Activated gamma-delta T cell treated with Interleukin-2 at 50 U/mL for 16 hours (primary cell): ENCODE data around the gene MICAL3.
"Not testable (repeated sequence)": the region's sequence is repeated elsewhere in the genome, so short reads cannot be mapped to it uniquely, and the experiment has no call there.

Experiments
- DNase-seq: peaks from one replicate; pipeline ENCODE4 v3.0.0-alpha.2; 2020

Gene MICAL3

DNA sequence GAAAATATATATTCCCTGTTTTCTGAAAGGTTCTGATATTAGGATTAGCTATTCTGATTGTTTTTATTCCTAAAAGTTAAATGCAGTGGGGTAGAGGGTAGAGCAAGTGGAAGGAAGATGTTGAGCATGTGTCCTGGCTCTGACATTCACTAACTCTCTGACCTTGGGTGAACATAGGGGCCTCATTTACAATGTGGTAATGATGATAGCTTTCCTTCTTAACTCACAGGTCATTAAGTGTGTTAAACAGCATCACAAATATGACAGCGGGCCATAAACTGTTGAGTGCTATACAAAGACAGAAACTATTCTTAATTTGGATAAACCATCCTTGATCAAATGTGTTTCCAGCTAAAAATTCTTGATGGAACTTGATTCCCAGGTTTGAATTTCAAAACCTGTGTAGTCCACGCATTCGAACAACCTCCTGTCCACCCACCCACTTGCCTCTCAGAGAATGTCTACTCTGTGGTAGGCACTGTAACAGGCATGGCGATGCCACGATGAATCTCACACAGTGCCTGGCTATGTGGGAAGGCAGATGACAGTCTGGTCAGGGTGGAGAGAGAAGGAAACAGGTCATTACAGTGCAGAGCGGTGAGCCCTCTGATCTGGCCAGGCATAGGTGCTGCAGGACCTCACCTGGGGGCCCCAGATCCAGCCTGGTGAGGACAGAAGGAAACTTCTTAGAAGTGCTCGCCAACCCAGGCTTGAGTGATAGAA, 34.2 kb upstream of the MICAL3 start:
- no peak for DNase-seq

DNA sequence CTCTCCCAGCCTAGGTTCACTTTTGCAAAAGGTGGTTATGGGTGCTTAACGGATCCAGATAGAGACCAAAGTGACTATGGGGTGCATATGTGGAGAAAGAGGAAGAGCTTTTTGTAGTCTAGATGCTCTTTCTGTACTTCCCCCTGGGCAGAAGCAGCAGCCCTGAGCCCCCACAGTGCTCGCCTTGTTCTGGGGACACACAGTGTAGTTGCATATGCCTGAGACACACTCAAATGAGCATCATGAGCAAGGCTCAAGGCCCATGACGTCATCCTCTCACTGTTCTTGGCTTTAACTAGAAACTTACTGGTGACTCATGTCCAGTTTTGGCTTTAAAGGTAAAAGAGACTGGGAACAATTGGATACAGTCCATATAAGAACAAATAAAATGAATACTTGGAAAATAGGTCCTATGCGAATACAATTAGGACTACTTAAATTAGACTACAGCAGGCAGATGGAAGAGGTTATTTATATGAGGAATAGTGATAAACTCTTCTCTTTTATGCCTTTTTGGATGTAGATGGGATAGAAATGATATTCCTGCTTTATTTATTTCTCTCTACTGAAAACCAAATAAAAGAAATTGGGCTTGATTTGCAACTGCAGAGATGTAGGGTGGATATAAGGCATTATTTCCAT, 33.3 kb upstream of the MICAL3 start:
- DNase-seq, result no peak

DNA sequence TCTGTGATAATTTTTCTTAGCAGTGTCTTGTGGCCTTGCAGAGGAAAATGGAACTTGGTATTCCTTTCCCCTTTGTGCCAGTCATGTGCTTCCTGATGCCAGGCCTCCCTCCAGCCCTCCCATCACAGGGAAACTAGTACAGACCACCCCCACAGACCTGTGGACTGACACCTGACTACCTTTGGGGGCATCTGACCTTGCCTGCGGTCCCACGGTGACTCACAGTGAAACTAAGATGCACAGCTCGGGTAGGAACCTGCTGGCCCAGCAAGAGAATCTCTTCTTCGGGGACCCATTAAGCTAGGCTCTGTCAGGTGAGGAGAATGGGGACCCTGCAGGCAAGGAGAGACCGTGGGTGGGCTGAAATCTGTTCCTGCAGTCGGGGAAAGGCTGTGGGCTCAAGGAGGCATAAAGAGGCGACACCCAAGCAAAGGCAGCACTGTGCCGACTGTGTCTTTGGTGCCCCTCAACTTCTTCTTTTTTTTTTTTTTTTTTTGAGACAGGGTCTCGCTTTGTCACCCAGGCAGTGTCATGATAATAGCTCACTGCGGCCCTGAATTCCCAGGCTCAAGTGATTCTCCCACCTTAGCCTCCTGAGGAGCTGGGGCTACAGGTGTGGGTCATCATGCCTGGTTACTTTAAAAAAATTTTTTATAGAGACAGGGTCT, 32.6 kb upstream of the MICAL3 start:
- DNase-seq, result no peak

DNA sequence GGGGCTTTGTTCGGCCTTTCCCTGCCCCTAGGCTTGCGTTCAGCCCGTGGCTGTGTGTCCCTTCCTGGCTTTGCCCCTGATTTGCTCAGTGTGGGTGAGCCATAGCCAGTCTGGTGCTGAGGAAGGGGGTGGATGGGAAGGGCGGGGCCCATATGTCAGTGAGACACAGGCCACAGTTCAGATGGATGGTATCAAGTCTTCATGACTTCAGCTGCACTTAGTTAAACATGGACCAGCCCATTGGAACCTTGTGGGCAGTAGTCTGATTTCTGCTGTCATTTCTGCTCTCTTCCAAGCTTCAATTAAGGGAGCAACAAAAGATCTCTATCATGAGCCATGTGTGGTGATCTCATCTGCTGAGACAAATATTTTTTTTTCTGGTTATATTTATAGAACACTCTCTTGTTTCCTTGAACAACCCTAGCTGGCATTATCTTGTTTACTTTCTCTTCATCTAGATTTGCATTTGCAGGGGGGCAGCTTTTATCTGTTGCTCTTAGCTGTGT, 31.9 kb upstream of the MICAL3 start:
- no peak for DNase-seq

DNA sequence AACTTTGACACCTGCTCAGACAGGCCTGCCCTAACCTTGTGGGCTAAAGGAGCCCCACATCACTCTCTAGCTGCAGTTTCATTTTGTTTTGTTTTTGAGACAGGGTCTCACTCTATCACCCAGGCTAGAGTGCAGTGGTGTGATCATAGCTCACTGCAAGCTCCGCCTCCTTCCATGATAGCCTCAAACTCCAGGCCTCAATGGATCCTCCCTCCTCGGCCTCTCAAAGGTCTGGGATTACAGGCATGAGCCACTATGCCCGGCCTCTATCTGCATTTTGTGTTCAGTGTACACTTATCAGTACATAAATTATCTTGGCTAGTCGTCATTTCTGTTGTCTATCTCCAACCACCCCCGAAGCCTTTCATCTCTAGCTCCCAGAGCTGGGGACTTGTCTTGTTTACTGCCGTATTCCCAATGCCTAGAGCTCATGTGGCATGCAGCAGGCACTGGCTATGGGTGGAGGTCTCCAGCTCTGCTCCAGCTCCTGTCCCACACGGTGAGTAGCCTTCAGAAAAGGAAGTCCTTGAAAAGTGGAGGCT, 31.3 kb upstream of the MICAL3 start:
- DNase-seq, result no peak

DNA sequence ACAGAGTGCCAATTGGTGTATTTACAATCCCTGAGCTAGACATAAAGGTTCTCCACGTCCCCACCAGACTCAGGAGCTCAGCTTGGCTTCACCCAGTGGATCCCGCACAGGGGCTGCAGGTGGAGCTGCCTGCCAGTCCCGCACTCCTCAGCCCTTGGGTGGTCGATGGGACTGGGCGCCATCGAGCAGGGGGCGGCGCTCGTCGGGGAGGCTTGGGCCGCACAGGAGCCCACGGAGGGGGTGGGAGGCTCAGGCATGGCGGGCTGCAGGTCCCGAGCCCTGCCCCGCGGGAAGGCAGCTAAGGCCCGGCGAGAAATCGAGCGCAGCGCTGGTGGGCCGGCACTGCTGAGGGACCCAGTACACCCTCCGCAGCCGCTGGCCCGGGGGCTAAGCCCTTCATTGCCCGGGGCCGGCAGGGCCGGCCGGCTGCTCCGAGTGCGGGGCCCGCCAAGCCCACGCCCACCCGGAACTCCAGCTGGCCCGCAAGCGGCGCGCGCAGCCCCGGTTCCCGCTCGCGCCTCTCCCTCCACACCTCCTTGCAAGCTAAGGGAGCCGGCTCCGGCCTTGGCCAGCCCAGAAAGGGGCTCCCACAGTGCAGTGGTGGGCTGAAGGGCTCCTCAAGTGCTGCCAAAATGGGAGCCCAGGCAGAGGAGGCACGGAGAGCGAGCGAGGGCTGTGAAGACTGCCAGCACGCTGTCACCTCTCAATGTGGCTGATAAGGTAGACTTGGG, 29.0 kb upstream of the MICAL3 start:
- DNase-seq, result not testable (repeated sequence)

DNA sequence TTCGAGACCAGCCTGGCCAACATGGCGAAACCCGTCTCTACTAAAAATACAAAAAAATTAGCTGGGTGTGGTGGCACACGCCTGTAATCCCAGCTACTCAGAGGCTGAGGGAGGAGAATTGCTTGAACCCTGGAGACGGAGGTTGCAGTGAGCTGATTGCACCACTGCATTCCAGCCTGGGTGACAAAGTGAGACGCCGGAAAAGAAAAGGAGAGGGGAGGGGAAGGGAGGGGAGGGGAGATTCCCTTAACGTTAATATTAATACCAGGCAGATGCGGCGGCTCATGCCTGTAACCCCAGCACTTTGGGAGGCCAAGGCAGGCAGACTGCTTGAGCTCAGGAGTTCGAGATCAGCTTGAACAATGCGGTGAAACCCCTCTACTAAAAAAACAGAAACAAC, 26.8 kb upstream of the MICAL3 start:
- DNase-seq, result not testable (repeated sequence)

DNA sequence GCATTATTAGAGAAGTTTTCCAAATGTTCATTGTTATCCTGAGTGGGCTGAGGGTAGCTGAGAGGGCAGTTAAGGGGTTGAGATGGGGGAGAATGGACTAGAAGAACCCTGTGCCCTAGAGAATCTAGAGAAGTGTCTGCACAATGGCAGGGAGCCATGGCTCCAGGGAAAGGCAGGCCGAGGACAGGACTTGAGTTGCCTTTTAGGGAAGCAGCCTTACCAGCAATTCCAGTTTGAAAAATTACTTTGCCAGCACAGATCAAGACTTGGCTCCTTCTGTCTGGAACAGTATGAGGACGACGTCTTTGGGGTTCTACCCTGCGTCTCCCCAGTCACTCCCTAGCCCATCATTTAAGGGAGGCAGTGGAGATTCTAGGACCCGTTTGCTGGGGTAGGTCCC, 25.7 kb upstream of the MICAL3 start:
- DNase-seq, result no peak

DNA sequence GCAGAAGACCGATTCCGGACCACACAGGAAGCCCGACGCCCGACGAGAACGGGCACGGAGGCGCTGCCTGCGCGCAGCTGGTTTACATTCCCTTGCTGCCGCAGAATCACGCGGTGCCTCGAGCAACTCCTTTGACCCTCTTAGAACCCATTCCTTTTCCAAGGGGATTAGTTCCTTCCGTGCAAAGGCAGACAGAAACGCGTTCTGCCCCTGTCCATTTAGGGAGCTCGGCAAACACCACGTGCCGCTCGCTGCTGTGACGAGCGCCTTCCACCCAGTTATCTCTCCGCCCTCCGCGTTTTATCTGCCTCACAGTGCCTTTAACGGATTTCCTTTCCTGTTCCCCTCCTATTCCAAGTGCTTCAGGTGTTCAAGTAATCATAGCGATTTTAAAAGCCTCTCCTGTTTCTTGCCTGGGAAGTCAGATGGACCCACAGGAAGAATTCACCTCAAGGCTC, 24.1 kb upstream of the MICAL3 start:
- DNase-seq, result no peak

DNA sequence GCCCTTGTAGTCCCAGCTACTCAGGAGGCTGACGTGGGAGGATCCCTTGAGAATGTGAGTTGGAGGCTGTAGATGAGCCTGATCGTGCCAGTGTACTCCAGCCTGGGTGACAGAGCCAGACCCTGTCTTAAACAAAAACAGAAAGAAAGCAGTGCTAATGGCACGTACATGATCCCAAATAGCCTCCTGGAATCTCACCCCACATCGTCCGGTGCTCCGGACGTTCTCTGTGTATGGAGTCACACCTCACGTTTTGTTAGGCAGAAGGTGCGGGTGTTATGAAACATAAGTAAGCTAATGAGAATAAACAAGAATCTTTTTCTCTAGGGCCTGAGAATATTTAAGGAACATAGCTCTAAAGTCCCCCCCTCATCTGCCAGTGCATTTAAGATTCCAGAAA, 23.7 kb upstream of the MICAL3 start:
- no peak for DNase-seq

DNA sequence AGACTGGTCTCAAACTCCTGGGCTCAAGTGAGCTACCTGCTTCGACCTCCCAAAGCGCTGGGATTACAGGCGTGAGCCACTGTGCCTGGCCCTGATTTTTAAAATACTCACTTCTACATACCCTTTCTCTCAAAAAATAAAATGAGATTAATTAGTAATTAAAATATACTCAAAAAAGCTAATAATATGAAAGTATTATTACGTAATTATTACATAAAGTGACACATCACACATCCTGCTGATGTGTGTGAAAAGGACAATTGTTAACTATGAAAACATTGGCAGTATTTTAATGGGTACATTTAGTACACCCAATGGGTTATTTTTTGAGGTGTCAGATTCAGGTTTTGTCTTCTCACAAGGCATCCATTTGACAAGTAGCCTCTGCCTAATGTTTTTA, 21.4 kb upstream of the MICAL3 start:
- no peak for DNase-seq

DNA sequence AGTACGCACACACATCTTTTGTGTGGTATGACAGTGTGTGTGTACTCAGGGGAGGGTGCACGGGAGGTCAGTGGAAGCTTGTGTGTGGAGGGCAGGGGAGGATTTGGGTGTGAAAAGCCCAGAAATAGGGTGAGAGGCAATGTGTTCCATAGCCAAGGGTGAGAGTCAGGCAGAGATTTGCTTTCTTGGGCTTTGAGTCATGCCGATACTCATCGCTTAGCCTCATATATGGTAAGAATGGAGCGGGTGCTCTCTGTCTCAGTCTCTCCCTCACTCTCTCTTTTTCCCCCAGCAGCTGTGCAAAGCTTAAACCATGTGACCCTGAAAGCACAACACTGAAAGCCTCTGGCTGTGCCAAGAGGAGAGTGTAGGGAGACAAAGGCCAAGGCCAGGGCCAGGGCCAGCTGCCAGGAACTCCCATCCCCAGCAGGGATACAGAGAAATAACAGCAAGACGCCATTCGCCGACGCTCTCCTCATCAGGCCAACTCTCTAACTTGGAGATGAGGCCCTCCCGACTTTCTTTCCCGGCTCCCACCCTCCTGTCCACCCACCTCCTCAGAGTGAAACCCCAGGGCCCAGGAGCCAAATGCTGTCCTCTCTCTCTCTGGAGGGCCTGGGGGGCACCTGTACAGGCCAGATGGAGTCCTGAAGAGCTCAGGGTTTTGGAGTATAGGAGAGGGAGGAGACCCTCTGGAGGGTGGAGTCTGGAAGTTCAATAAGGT, 20.3 kb upstream of the MICAL3 start:
- DNase-seq, result no peak

DNA sequence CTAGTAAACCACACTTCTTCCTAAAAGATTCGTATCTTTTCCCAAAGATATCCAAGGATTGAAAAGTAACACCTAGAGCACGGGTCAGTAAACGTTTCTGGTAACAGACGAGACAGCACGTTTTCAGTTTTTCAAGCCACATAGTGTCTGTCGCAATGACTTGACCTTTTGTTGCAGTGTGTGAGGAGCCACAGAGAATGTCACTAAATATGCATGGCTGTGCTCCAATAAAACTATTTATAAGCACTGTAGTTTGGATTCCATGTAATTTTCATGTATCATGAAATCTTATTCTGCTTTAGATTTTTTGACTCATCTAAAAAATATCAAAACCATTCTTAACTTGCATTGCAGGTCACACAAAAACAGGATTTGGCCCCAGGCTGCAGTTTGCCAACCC, 18.3 kb upstream of the MICAL3 start:
- DNase-seq, result no peak

DNA sequence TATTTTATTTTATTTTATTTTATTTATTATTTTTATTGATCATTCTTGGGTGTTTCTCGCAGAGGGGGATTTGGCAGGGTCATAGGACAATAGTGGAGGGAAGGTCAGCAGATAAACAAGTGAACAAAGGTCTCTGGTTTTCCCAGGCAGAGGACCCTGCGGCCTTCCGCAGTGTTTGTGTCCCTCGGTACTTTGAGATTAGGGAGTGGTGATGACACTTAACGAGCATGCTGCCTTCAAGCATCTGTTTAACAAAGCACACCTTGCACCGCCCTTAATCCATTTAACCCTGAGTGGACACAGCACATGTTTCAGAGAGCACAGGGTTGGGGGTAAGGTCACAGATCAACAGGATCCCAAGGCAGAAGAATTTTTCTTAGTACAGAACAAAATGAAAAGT, 16.5 kb upstream of the MICAL3 start:
- DNase-seq, result not testable (repeated sequence)

DNA sequence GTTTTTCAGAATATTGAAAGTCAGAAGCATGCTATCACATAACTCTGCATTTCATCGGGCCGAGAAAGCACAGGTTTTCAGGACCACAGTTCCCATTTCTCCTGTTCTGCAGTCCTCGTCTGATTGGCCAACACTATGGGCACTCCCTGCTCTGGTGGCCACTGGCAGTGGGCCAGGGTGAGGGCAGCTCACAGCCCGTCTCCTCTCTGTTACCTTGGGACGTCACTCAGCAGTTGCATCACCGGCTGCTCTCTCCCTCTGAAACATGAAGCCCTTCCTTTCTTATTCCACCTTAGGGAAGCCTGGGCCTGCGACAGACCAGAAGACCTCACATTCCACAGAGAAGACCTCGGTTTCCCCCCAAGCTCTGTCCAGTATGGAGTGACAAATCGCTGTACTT, 11.4 kb upstream of the MICAL3 start:
- DNase-seq, result no peak

DNA sequence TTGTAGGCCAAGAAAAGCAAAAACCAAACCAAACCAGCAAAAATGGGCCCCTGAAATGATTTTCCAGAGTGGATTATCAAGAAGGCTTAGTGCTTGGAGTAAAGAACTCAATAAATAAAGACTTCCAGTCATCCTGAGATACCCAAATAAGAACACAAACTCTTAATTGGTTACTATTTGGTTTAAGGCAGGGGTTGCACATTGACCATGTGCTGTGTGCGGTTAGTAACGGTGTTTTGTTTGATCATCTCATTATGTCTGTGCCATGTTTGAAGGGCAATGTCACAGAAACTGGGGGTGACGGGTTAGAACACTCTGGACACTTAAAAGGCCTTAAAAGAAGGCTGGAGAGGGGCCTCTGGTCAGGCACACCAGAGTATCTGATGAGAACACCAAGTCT, 9.7 kb upstream of the MICAL3 start:
- no peak for DNase-seq

DNA sequence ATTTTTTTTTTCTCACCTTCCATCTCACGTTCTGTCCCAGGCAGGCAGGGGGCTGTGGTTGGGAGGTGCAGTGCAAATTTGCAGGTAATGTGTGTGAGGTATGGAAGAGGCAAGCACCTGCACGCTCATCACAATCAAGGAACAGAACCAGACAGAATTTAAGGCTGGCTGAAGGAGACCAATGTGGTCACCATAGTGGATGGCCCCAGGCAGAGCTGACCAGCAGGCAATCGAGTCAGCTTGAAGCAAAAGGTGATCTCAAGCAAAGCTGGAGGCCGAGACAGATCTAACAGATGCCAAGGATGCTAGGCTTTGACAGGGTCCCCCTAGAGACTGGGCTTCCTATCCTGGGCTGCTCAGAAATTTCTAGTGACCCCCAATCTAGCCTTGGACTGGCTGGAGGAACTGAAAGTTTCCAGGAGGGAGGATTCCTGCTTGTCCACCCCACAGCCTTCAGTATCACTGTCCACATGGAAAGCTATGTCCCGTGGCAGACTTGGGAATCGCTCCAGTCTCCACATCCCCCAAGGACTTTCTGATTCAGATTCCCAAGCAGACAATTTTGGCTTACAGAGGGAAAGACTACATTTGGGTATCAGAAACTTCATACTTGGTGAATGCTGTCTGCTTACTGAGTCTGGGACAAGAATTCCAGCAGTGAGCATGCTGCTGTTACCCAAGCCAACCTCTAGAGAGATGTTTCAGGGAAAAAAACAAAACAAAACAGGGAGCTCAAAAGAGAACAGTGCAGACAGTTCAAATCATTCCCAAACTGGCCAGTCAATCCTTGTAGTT, 9.0 kb upstream of the MICAL3 start:
- DNase-seq, result no peak

DNA sequence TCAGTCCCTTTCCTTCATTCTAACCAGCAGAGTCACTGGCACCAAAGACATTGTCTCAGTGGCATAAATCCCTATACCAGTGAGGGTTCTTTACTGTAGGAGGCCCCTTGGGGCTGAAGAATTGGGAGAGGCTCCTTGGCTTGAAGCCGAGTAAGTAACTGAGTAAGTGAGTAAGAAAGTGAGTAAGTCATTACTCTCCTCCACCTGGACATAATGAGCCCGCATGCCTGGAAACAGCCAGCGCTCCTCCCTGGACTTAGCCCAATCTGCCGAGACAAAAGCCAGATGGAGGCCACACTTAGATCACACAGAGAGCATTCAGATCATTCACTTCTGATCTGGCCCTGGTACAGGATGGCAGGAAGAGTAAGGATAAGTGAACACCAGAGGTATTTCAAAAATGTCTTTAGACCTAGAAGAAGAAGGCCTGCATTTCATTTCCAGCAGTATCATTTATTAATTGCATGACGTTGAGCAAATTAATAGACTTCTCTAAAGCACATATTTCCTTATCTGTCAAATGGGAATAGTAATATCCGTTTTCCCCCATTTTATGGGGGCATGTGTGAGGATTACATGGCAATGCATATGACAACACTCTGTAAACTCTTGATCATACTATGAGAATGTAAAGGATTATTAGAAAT, 8.2 kb upstream of the MICAL3 start:
- no peak for DNase-seq

DNA sequence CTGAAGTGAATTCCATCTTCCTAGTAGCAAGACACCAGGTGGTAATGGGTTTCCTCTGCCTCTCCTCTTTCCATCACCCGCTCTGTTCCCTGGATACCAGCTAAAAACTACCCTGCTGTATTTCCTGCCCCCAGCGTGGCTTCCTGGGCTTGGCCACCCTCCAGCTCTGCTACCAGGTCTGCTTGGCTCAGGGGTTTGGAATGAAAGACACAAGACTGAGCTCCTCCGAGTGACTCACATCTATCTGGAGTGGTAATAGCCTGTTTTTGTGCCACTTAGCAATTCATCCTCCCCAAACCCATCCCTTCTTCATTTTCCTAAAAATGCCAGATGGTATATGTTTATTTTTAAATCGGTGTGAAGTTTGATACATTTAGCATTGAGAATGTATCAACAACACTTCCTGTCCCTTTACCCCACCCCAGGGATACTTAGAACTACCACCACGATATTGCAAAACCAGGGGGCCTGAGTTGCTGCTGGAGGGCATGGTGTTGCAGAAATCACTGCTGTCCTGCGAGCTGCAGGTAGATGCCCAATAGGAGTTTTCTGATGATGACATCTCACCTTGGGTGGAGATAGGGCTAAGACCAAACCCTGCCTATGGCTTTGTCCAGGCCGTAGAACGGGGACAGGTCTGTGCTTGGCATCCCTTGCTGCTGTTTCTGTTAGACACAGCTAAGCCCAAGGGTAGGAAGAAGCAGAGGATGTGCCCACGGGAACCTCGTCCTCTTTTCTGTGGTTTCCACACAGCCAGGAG, 7.5 kb upstream of the MICAL3 start:
- no peak for DNase-seq

DNA sequence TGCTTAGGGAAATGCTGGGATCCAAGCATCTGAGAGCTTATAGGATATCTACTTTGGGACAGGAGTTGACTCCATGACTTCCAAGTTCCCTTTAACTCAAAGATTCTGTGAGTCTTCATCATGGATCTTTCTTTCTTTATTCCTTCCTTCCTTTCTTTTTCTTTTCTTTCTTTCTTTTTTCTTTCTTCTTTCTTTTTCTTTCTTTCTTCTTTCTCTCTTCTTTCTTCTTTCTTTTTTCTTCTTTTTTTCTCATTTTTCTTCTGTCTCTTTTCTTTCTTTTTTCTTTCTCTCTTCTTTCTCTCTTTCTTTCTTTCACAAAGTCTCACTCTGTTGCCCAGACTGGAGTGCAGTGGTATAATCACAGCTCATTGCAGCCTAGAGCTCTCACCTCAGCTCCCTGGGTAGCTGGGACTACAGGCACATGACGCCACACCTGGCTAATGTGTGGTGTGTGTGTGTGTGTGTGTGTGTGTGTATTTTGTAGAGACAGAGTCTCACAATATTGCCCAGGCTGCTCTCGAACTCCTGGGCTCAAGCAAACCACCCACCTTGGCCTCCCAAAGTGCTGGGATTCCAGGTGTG, 5.4 kb upstream of the MICAL3 start:
- DNase-seq, result no peak
